HEK293 (cell line): ENCODE measurements around the gene ELAVL2.

Source experiments
- CTCF ChIA-PET: fragments of 350-600 bp; formaldehyde crosslinking; extraction: SDS; loops from one replicate; lab custom pipeline; 2021; ENCODE audit warnings: antibody characterized with exemption; lab: Yijun Ruan, JAX
- POLR2A ChIA-PET: fragments of 300-600 bp; formaldehyde crosslinking; extraction: SDS; loops from one replicate; lab custom pipeline; 2020; ENCODE audit warnings: antibody characterized with exemption, inconsistent platforms; lab: Yijun Ruan, JAX
- H3K27ac ChIP-seq: fragments of 200-500 bp; sonication (Bioruptor generic); 2 replicates; pipeline ENCODE4 v1.5.1; 2014; ENCODE audit warnings: low read depth, low read length, control low read depth, inconsistent platforms; ENCODE audit errors: extremely low read depth
- H3K36me3 ChIP-seq, 2 experiments: fragments of 200-500 bp in 1 of 2; sonication (Bioruptor generic) in 1 of 2; 1 replicate in 1 of 2; 2 replicates in 1 of 2; pipeline ENCODE4 v1.5.1; 2014 to 2017; ENCODE audit warnings: inconsistent platforms in 2 of 2, low read length in 2 of 2; ENCODE audit not compliant: control insufficient read depth in 2 of 2, insufficient read depth in 1 of 2
- H3K4me1 ChIP-seq: fragments of 200-500 bp; sonication (Bioruptor generic); 2 replicates; pipeline ENCODE4 v1.5.1; 2014; ENCODE audit warnings: mild to moderate bottlenecking, low read length, inconsistent platforms; ENCODE audit not compliant: control insufficient read depth, insufficient read depth
- H3K4me3 ChIP-seq: 2 replicates; pipeline ENCODE4 v1.5.1; 2011; ENCODE audit warnings: low read depth, mild to moderate bottlenecking, control low read depth, low read length, moderate library complexity
- H3K9me3 ChIP-seq: fragments of 200-500 bp; sonication (Bioruptor generic); 2 replicates; pipeline ENCODE4 v1.5.1; 2014; ENCODE audit warnings: low read depth, low read length, inconsistent platforms; ENCODE audit not compliant: control insufficient read depth, insufficient read depth
- KLF7 ChIP-seq: fragments of 450-650 bp; formaldehyde crosslinking; IDR thresholded peaks from 2 replicates; pipeline ENCODE4 v1.5.1; 2016; ENCODE audit warnings: missing biosample characterization, missing genetic modification characterization, borderline replicate concordance
- MEIS1 ChIP-seq: sonication (generic); formaldehyde crosslinking; IDR thresholded peaks from 2 replicates; pipeline ENCODE4 v1.8.1; 2022; ENCODE audit warnings: missing genetic modification reagents, mild to moderate bottlenecking, borderline replicate concordance
- ZFP69B ChIP-seq: fragments of 450-650 bp; formaldehyde crosslinking; IDR thresholded peaks from 2 replicates; pipeline ENCODE4 v1.5.1; 2016; ENCODE audit warnings: missing biosample characterization, missing genetic modification characterization
- ZIC2 ChIP-seq: fragments of 450-650 bp; formaldehyde crosslinking; IDR thresholded peaks from 2 replicates; pipeline ENCODE4 v1.5.1; 2016; ENCODE audit warnings: missing biosample characterization, missing genetic modification characterization
- ZNF140 ChIP-seq: fragments of 450-650 bp; formaldehyde crosslinking; IDR thresholded peaks from 2 replicates; pipeline ENCODE4 v1.5.1; 2016; ENCODE audit warnings: missing biosample characterization, missing genetic modification characterization
- ZNF174 ChIP-seq: fragments of 450-650 bp; formaldehyde crosslinking; IDR thresholded peaks from 2 replicates; pipeline ENCODE4 v1.5.0; 2017; ENCODE audit warnings: missing biosample characterization, mild to moderate bottlenecking, missing genetic modification characterization
- ZNF18 ChIP-seq: fragments of 450-650 bp; formaldehyde crosslinking; IDR thresholded peaks from 2 replicates; pipeline ENCODE4 v1.5.1; 2016; ENCODE audit warnings: missing biosample characterization, missing genetic modification characterization
- ZNF202 ChIP-seq: fragments of 450-650 bp; formaldehyde crosslinking; IDR thresholded peaks from 2 replicates; pipeline ENCODE4 v1.5.1; 2016; ENCODE audit warnings: missing biosample characterization, missing genetic modification characterization, borderline replicate concordance
- ZNF211 ChIP-seq: fragments of 450-650 bp; formaldehyde crosslinking; IDR thresholded peaks from 2 replicates; pipeline ENCODE4 v1.5.1; 2016; ENCODE audit warnings: low read depth, missing biosample characterization, missing genetic modification characterization
- ZNF398 ChIP-seq: fragments of 450-650 bp; formaldehyde crosslinking; IDR thresholded peaks from 2 replicates; pipeline ENCODE4 v1.5.1; 2017; ENCODE audit warnings: missing biosample characterization, missing genetic modification characterization
- ZNF514 ChIP-seq: fragments of 450-650 bp; formaldehyde crosslinking; IDR thresholded peaks from 2 replicates; pipeline ENCODE4 v1.5.1; 2016; ENCODE audit warnings: missing biosample characterization, missing genetic modification characterization
- ZNF521 ChIP-seq: fragments of 450-650 bp; formaldehyde crosslinking; IDR thresholded peaks from 2 replicates; pipeline ENCODE4 v1.5.1; 2017; ENCODE audit warnings: missing biosample characterization, mild to moderate bottlenecking, missing genetic modification characterization
- ZNF571 ChIP-seq: fragments of 450-650 bp; formaldehyde crosslinking; IDR thresholded peaks from 2 replicates; pipeline ENCODE4 v1.5.0; 2017; ENCODE audit warnings: missing biosample characterization, missing genetic modification characterization
- ZNF776 ChIP-seq: fragments of 450-650 bp; formaldehyde crosslinking; IDR thresholded peaks from 2 replicates; pipeline ENCODE4 v1.5.0; 2017; ENCODE audit warnings: missing biosample characterization, missing genetic modification characterization, borderline replicate concordance
- ZNF777 ChIP-seq: fragments of 450-650 bp; formaldehyde crosslinking; IDR thresholded peaks from 2 replicates; pipeline ENCODE4 v1.5.1; 2017; ENCODE audit warnings: missing biosample characterization, missing genetic modification characterization, borderline replicate concordance
- ZSCAN23 ChIP-seq: fragments of 450-650 bp; formaldehyde crosslinking; IDR thresholded peaks from 2 replicates; pipeline ENCODE4 v1.5.1; 2016; ENCODE audit warnings: missing biosample characterization, missing genetic modification characterization
- TF ChIP-seq, protein P1 (sequence below): fragments of 450-650 bp; IDR thresholded peaks from 2 replicates; pipeline ENCODE4 v1.5.1; 2018; ENCODE audit warnings: missing biosample characterization, mild to moderate bottlenecking, missing genetic modification characterization

Gene ELAVL2

DNA sequence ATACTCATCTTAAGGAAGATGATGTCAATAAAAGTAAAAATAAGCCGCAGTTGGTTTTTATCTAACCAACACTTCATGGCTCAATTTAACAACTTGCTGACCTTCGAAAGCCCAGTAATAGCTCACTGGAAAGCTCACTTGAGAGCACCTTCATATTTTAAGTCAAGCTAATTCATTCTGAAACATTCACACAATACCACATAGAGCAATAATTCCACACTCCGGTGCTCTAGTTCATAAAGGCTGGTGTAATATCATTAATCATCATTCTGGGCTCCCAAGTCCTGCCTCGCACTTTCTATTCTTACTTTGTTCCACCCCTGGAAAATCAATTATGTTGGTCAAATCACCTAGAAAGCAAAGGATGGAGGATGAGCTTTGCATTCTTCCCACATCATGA is 74.4 kb downstream of the ELAVL2 start:
- Histone ChIP-seq H3K36me3 (peaks cover 0 to 3% of the 10 kb centered on the region in 2 experiments; a peak in 1 of 3 replicates), H3K27ac (no peak overlapping the region), H3K4me3 (no peak overlapping the region), H3K4me1 (peaks cover 5% of the 10 kb centered on the region), H3K9me3 (no peaks in the 10 kb centered on the region)
- POLR2A ChIA-PET, result no interaction called here
- TF ChIP-seq ZNF174 (tag by site-specific recombination), result no peak
- TF ChIP-seq, protein P1, sequence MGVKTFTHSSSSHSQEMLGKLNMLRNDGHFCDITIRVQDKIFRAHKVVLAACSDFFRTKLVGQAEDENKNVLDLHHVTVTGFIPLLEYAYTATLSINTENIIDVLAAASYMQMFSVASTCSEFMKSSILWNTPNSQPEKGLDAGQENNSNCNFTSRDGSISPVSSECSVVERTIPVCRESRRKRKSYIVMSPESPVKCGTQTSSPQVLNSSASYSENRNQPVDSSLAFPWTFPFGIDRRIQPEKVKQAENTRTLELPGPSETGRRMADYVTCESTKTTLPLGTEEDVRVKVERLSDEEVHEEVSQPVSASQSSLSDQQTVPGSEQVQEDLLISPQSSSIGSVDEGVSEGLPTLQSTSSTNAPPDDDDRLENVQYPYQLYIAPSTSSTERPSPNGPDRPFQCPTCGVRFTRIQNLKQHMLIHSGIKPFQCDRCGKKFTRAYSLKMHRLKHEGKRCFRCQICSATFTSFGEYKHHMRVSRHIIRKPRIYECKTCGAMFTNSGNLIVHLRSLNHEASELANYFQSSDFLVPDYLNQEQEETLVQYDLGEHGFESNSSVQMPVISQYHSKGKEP (tag by site-specific recombination), result no peak
- TF ChIP-seq ZNF211, result no peak
- CTCF ChIA-PET, result interaction anchor here (0.7 to 0.9 kb wide), 2 partner anchors 69 to 638 kb away, joined by 3 to 5 read pairs; no protein-coding TSS in a partner anchor

- Histone ChIP-seq H3K4me1 (peaks cover 5% of the 10 kb centered on the region), H3K36me3 (peaks cover 0 to 3% of the 10 kb centered on the region in 2 experiments; a peak in 1 of 3 replicates), H3K9me3 (no peaks in the 10 kb centered on the region), H3K27ac (no peak overlapping the region), H3K4me3 (no peak overlapping the region)
- POLR2A ChIA-PET, result no interaction called here
- CTCF ChIA-PET, result no interaction called here
- TF ChIP-seq ZIC2 (tag by site-specific recombination), result no peak
- no peak for TF ChIP-seq ZNF398 (tag by site-specific recombination)
- TF ChIP-seq ZNF777 (tag by site-specific recombination), result no peak
- TF ChIP-seq ZNF521 (tag by site-specific recombination), result no peak
- TF ChIP-seq ZNF202 (tag by site-specific recombination), result no peak
- TF ChIP-seq ZSCAN23 (tag by site-specific recombination), result no peak
- no peak for TF ChIP-seq MEIS1
- TF ChIP-seq ZNF140, result no peak
- no peak for TF ChIP-seq ZNF18 (tag by site-specific recombination)
- TF ChIP-seq ZFP69B (tag by site-specific recombination), result no peak
- TF ChIP-seq ZNF776 (tag by site-specific recombination), result no peak
- TF ChIP-seq ZNF571 (tag by site-specific recombination), result no peak
- no peak for TF ChIP-seq KLF7
- no peak for TF ChIP-seq ZNF514
Measured at GRCh38 chr9:23750808-23751207, 75.2 kb downstream of the ELAVL2 start.
